Neutrophil (primary cell): ENCODE results near the gene JAK1.

Source experiments
- H3K27ac ChIP-seq: fragments of 200-600 bp; sonication (generic); 2 replicates; pipeline ENCODE4 v1.5.1; 2016; ENCODE audit warnings: mild to moderate bottlenecking, moderate library complexity
- H3K27me3 ChIP-seq: fragments of 200-600 bp; sonication (generic); 2 replicates; pipeline ENCODE4 v1.6.0; 2016; ENCODE audit warnings: mild to moderate bottlenecking
- H3K36me3 ChIP-seq: fragments of 200-600 bp; sonication (generic); 2 replicates; pipeline ENCODE4 v1.5.1; 2017
- H3K4me1 ChIP-seq, 2 experiments: fragments of 200-600 bp in 1 of 2; sonication (generic) in 1 of 2; 1 replicate in 1 of 2; 2 replicates in 1 of 2; pipeline versions ENCODE4 v1.5.1 to v1.6.1; 2013 to 2016; ENCODE audit warnings: low read depth in 1 of 2, low read length in 1 of 2, mild to moderate bottlenecking in 1 of 2, moderate library complexity in 1 of 2; ENCODE audit not compliant: control insufficient read depth in 1 of 2, insufficient read depth in 1 of 2
- H3K4me3 ChIP-seq, 2 experiments: fragments of 200-600 bp in 1 of 2; sonication (generic) in 1 of 2; 1 replicate in 1 of 2; 2 replicates in 1 of 2; pipeline ENCODE4 v1.5.1; 2013 to 2016; ENCODE audit warnings: low read depth in 1 of 2, low read length in 1 of 2, mild to moderate bottlenecking in 1 of 2, moderate library complexity in 1 of 2
- H3K9me3 ChIP-seq: fragments of 200-600 bp; sonication (generic); 2 replicates; pipeline ENCODE4 v1.5.1; 2016
- CTCF ChIP-seq: fragments of 200-600 bp; sonication (generic); IDR thresholded peaks from 2 replicates; pipeline ENCODE4 v1.5.1; 2016; ENCODE audit warnings: antibody characterized with exemption

JAK1 gene

GRCh38 chr1:64848803-64849202 lies 117.5 kb downstream of the JAK1 start:
- Histone ChIP-seq H3K4me1 (no peaks in the 10 kb centered on the region), H3K27me3 (no peaks in the 10 kb centered on the region), H3K27ac (no peak overlapping the region), H3K36me3 (peaks cover 100% of the 10 kb centered on the region), H3K9me3 (no peaks in the 10 kb centered on the region), H3K4me3 (no peak overlapping the region)
- TF ChIP-seq CTCF, result no peak

GRCh38 chr1:64848136-64848535 lies 118.2 kb downstream of the JAK1 start:
- Histone ChIP-seq H3K36me3 (peaks cover 100% of the 10 kb centered on the region), H3K9me3 (no peaks in the 10 kb centered on the region), H3K27ac (no peak overlapping the region), H3K4me1 (no peaks in the 10 kb centered on the region), H3K4me3 (no peak overlapping the region), H3K27me3 (no peaks in the 10 kb centered on the region)
- TF ChIP-seq CTCF, result no peak

- Histone ChIP-seq H3K27ac (no peak overlapping the region), H3K4me3 (no peak overlapping the region), H3K4me1 (no peaks in the 10 kb centered on the region), H3K9me3 (no peaks in the 10 kb centered on the region), H3K27me3 (no peaks in the 10 kb centered on the region), H3K36me3 (peaks cover 100% of the 10 kb centered on the region)
- no peak for TF ChIP-seq CTCF
These were observed 118.7 kb downstream of the JAK1 start for GRCh38 chr1:64847666-64848065.

- Histone ChIP-seq H3K36me3 (peaks cover 99% of the 10 kb centered on the region), H3K27me3 (no peaks in the 10 kb centered on the region), H3K4me1 (no peaks in the 10 kb centered on the region), H3K27ac (no peak overlapping the region), H3K4me3 (no peak overlapping the region), H3K9me3 (no peaks in the 10 kb centered on the region)
- TF ChIP-seq CTCF, result no peak
These were observed 119.5 kb downstream of the JAK1 start for GRCh38 chr1:64846573-64847430.

DNA sequence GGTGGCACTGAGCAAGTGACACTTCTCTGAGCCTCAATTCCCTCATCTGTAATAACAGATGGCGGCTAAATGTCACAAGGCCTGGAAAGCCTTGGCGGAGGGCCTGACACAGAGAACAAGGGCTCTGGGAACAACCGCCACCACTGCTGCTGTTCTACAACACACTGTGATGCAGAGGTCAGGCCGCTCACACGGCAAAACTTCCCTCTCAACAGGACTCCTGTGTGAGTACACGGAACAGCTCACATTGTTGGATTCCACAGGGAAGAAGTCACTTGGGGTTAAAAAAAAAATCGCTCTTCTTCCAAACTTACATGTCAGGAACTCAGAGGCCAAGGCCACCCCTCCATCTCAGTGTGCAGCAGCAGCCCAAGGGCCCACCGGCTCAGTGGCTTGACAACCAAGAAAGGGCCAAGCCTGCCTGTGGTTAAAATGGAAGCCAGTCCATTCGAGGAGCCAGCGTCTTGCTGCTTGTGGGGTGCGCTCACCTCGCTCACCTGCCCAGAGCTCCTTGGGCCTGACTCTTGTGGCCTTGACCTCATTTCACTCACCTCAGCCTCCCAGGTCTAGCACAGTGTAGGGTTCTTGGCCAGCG lies 120.4 kb downstream of the JAK1 start:
- Histone ChIP-seq H3K27ac (no peak overlapping the region), H3K4me3 (no peak overlapping the region), H3K4me1 (no peaks in the 10 kb centered on the region), H3K9me3 (no peaks in the 10 kb centered on the region), H3K27me3 (no peaks in the 10 kb centered on the region), H3K36me3 (peaks cover 99% of the 10 kb centered on the region)
- TF ChIP-seq CTCF, result no peak
